Measurements from ENCODE around the gene PCSK5. TPM values are rescaled to one million over a fixed set of nuclear protein-coding genes. Genes with fewer than 3 reads are reported as not detected.

The PCSK5 gene
- total RNA-seq, 2 donors from 2014 or later = 2.4 to 32.2 TPM

GRCh38 chr9:76027861-76028260 lies 137.4 kb downstream of the PCSK5 start:
- no peaks in the 10 kb centered on the region for H3K27me3 ChIP-seq (replicated peaks; ENCODE audit: insufficient read depth)
- intact Hi-C loops (cut with DNase I) = loop anchor here (10.0 kb wide), 1 partner anchor 73 kb away; no protein-coding TSS in a partner anchor

GRCh38 chr9:76032038-76032796 lies 141.7 kb downstream of the PCSK5 start:
- no peaks in the 10 kb centered on the region for H3K4me1 ChIP-seq (replicated peaks)
- no peak overlapping the region for H3K4me3 ChIP-seq
- no peaks in the 10 kb centered on the region for H3K27me3 ChIP-seq (replicated peaks; ENCODE audit: insufficient read depth)
- intact Hi-C loops (cut with DNase I) = loop anchor here (10.0 kb wide), 1 partner anchor 137 kb away; the partner anchor contains the start of gene PCSK5
- TF ChIP-seq POLR2AphosphoS5 (IDR thresholded peaks at IDR 0.05) (no peak), CTCF (IDR thresholded peaks at IDR 0.05) (no peak), POLR2A (IDR thresholded peaks at IDR 0.05) (no peak)
- no peak overlapping the region for H3K27ac ChIP-seq
- H3K9me3 ChIP-seq = no peaks in the 10 kb centered on the region
- WGBS = 52% methylated on average over 6 of the region's 6 CpGs
- no peaks in the 10 kb centered on the region for H3K36me3 ChIP-seq
- DNase-seq (ENCODE audit: low spot score) = no peak

More at GRCh38 chr9:76027861-76028260, 137.4 kb downstream of the PCSK5 start:
- H3K9me3 ChIP-seq = no peaks in the 10 kb centered on the region
- no peak overlapping the region for H3K4me3 ChIP-seq
- no peak overlapping the region for H3K27ac ChIP-seq
- 93% methylated on average over 2 of the region's 2 CpGs for WGBS
- no peaks in the 10 kb centered on the region for H3K36me3 ChIP-seq
- H3K4me1 ChIP-seq (replicated peaks) = no peaks in the 10 kb centered on the region
- DNase-seq (ENCODE audit: low spot score) = no peak
- TF ChIP-seq POLR2A (IDR thresholded peaks at IDR 0.05) = no peak
- no peak for TF ChIP-seq POLR2AphosphoS5 (IDR thresholded peaks at IDR 0.05)

- H3K9me3 ChIP-seq = no peaks in the 10 kb centered on the region
- TF ChIP-seq POLR2A (IDR thresholded peaks at IDR 0.05) (no peak), POLR2AphosphoS5 (IDR thresholded peaks at IDR 0.05) (no peak), CTCF (IDR thresholded peaks at IDR 0.05) (no peak)
- DNase-seq (ENCODE audit: low spot score) = no peak
- H3K27ac ChIP-seq = no peak overlapping the region
- WGBS = 83% methylated on average over 6 of the region's 6 CpGs
- no peaks in the 10 kb centered on the region for H3K27me3 ChIP-seq (replicated peaks; ENCODE audit: insufficient read depth)
- H3K4me1 ChIP-seq (replicated peaks) = no peaks in the 10 kb centered on the region
- no peaks in the 10 kb centered on the region for H3K36me3 ChIP-seq
- H3K4me3 ChIP-seq = no peak overlapping the region
- intact Hi-C loops (cut with DNase I) = loop anchor here (10.0 kb wide), 1 partner anchor 138 kb away; the partner anchor contains the start of gene PCSK5
Measured at GRCh38 chr9:76032797-76033373, 142.4 kb downstream of the PCSK5 start.

GRCh38 chr9:76034049-76034448 lies 143.6 kb downstream of the PCSK5 start:
- intact Hi-C loops (cut with DNase I) = loop anchor here (10.0 kb wide), 1 partner anchor 139 kb away; the partner anchor contains the start of gene PCSK5
- DNase-seq (ENCODE audit: low spot score) = no peak
- no peaks in the 10 kb centered on the region for H3K4me1 ChIP-seq (replicated peaks)
- H3K27me3 ChIP-seq (replicated peaks; ENCODE audit: insufficient read depth) = no peaks in the 10 kb centered on the region
- no peak overlapping the region for H3K27ac ChIP-seq
- H3K9me3 ChIP-seq = no peaks in the 10 kb centered on the region
- no peaks in the 10 kb centered on the region for H3K36me3 ChIP-seq
- H3K4me3 ChIP-seq = no peak overlapping the region
- 95% methylated on average over 3 of the region's 3 CpGs for WGBS
- TF ChIP-seq POLR2A (IDR thresholded peaks at IDR 0.05) (no peak), POLR2AphosphoS5 (IDR thresholded peaks at IDR 0.05) (no peak), CTCF (IDR thresholded peaks at IDR 0.05) (no peak)

- Histone ChIP-seq H3K27ac (no peak overlapping the region), H3K4me3 (no peak overlapping the region), H3K36me3 (no peaks in the 10 kb centered on the region), H3K27me3 (replicated peaks; ENCODE audit: insufficient read depth) (no peaks in the 10 kb centered on the region), H3K4me1 (replicated peaks) (no peaks in the 10 kb centered on the region), H3K9me3 (no peaks in the 10 kb centered on the region)
- DNase-seq (ENCODE audit: low spot score) = no peak
- TF ChIP-seq POLR2AphosphoS5 (IDR thresholded peaks at IDR 0.05) (no peak), POLR2A (IDR thresholded peaks at IDR 0.05) (no peak), CTCF (IDR thresholded peaks at IDR 0.05) (no peak)
- intact Hi-C loops (cut with DNase I) = loop anchor here (10.0 kb wide), 1 partner anchor 142 kb away; the partner anchor contains the start of gene PCSK5
- 75% methylated on average over 2 of the region's 2 CpGs for WGBS
Measured at GRCh38 chr9:76036762-76037161, 146.3 kb downstream of the PCSK5 start.

Measured in prostate gland (tissue), 2 donors.